GM12865 (cell line): Measurements from ENCODE around the gene U2AF1L4.

Experiments
- DNase-seq: peaks from one replicate; pipeline ENCODE4 v3.0.0; 2010; ENCODE audit warnings: low read depth
- H3K4me3 ChIP-seq: 2 replicates; pipeline ENCODE4 v1.5.1; 2011; ENCODE audit warnings: mild to moderate bottlenecking, low read depth, low read length, control low read depth
- TF ChIP-seq, protein P1 (sequence below): IDR thresholded peaks from 2 replicates; pipeline ENCODE4 v1.5.1; 2011; ENCODE audit warnings: low read length, control low read depth, low read depth, inconsistent platforms; ENCODE audit not compliant: insufficient read depth; ENCODE audit errors: missing control alignments

Gene U2AF1L4

DNA sequence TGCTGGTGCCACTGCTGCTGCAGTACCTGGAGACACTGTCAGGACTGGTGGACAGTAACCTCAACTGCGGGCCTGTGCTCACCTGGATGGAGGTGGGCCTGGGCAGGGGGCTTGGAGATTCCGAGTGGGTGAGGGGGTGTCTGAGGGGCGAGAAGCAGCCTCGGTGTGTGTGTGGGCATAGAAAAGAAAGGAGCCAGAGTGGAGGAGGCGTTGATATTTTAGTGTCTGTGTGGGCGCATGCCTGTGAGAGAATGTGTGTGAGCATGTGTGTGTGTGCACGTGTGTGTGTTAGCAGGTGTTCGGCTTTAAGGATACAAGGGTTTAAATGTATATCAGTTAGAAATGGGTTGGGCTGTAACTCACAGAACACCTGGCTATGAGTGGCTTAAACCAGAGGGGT is 33.8 kb upstream of the U2AF1L4 start:
- TF ChIP-seq, protein P1, sequence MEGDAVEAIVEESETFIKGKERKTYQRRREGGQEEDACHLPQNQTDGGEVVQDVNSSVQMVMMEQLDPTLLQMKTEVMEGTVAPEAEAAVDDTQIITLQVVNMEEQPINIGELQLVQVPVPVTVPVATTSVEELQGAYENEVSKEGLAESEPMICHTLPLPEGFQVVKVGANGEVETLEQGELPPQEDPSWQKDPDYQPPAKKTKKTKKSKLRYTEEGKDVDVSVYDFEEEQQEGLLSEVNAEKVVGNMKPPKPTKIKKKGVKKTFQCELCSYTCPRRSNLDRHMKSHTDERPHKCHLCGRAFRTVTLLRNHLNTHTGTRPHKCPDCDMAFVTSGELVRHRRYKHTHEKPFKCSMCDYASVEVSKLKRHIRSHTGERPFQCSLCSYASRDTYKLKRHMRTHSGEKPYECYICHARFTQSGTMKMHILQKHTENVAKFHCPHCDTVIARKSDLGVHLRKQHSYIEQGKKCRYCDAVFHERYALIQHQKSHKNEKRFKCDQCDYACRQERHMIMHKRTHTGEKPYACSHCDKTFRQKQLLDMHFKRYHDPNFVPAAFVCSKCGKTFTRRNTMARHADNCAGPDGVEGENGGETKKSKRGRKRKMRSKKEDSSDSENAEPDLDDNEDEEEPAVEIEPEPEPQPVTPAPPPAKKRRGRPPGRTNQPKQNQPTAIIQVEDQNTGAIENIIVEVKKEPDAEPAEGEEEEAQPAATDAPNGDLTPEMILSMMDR, result no peak
- no peak overlapping the region for H3K4me3 ChIP-seq
- DNase-seq, result no peak

DNA sequence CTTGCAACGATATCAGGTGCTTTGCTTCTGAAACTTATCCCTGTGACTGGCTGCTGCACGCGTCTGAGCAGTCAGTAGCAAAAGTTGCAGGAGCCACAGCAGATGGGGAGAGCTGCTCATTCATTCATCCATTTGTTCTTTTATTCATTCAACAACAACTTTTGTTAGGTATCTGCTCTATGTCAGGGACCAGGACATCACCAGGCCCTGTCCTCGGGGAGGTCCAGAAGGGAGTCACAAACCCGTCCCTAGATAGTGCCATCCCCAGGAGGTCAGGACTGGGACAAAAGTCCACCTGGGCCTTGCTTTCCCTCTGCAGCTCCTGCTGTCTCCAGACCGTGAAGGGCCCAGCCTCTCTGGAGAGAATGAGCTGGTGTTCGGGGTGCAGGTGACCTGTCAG is 32.7 kb upstream of the U2AF1L4 start:
- DNase-seq, result no peak
- TF ChIP-seq, protein P1, result no peak
- no peak overlapping the region for H3K4me3 ChIP-seq

DNA sequence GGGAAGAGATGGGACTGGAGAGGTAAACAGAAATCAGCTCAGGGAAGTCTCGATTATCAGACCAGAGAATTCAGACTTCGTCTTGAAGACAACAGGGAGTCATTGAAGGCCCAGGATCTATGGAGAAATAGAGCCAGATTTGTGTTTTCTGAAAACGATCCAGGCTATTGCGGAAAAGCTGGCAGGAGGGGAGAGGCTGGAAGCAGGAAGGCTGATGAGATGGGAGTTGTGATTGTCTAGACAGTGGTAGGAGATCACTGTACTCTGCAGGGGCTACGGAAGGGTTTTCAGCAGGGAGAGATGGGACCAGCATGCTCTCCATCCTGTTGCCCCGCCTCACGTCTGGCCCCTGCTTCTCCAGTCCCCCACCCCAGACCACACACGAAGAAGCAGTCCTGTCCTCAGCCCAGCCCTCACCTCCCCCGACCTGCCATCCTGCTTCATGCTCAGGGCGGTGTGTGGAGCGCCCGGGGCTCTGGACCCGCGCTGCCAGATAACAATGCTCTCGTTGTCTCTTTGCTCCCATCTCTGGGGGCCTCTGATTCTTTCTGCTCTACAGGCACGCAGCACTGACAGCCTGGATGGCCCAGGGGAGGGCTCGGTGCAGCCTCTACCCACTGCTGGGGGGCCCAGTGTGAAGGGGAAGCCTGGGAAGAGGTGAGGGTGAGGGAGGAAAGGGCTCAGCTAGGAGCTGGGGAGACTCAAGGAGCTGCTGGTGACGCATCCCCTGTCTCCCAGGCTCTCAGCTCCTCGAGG is 32.0 kb upstream of the U2AF1L4 start:
- H3K4me3 ChIP-seq, result no peak overlapping the region
- DNase-seq, result no peak
- TF ChIP-seq, protein P1, result no peak

DNA sequence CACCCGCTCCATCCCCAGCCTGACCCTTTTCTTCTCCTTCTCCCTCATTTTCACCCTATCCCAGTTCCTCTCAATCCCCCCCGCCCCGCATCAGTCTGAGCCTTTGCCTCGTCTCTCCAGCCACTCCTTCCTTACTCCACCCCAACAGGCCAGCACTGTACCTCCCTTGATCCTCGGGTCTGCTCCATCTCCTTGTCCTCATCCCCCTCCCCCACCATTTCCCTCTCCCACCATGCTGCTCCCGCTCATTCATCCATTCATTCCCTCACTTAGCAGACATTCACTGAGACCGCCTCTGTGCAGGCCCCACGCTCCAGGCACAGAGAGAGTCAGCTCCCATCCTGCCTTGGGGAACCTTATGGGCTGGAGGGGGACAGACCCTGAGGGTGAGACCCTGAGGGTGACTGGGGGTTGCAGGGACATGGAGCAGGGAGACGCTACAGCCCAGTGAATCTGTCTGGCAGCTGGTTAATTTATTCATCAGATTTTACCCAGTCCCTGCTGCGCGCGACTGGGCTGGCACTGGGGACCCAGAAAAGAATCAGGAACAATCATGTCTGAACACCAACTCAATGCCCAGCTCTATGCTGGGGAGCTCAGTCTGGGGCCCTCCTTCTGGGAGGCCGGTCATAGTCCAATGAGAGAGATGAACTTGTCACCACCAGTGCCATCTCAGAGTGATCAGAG is 31.0 kb upstream of the U2AF1L4 start:
- H3K4me3 ChIP-seq, result peak overlapping the region; percentile 60
- TF ChIP-seq, protein P1, result no peak
- no peak for DNase-seq

DNA sequence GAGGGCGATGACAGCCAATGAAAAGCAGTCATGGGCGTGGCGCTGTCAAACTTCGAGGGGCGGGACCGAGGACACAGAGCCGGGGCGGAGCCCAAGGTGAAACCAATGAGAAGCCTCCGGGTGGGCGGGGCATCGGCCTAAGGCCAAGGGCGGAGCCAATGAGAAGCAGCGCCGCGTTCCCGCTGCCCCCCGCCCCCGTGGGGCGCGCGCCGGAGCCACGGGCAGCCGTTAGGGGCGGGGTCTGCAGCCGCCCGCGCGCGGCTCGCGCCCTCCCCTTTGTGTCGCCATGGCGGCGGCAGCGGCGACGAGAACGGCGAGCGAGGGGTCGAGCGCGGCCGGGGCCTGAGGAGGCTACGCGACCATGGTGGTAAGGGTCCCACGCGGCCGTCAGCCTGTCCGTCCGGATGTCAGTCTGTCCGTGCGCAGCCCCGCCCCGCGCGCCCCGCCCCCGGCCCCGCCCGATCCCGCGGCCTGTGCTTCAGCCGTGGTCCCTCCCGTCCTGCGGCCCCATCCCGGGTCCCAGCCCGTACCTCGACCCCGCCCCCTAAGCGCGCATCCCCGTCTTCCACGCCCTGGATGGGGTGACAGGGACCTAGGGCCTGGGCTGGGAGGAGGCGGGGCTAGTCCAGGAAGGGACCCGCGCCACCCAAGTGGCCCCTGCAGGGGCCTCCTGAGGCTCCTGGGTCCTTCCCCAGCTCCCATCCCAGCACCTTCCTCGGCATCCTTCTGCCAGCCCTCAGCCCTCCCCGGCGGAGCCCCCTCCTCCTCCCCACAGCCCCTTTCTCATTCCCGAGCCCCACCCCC is 30.3 kb upstream of the U2AF1L4 start, which contains the start of gene ARHGAP33:
ARHGAP33 (plus strand) TSS at position 267 of the 804 bp plus-strand sequence; CDS start at position 362, 95 bp downstream.
- DNase-seq, result peak; percentile 98
- H3K4me3 ChIP-seq, result peak within 1 kb of the TSS; percentile 60
- TF ChIP-seq, protein P1, result no peak

DNA sequence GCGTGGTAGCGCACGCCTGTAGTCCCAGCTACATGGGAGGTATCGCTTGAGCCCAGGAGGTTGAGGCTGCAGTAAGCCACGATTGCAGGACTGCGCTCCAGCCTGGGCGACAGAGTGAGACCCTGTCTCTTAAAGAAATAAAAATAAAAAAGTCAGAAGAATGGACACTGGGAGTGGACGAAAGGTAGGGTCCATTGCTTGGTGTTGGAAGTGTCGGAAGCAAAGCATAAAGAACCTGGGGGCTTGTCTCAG is 29.8 kb upstream of the U2AF1L4 start:
- no peak for DNase-seq
- TF ChIP-seq, protein P1, result no peak
- H3K4me3 ChIP-seq, result peak overlapping the region; percentile 32
